Mucosa of stomach (tissue), 1 donor: ENCODE measurements around the gene KMT5B.

Experiments
- H3K27me3 ChIP-seq: one replicate; pipeline ENCODE4 v1.7.0; 2013; ENCODE audit warnings: mild to moderate bottlenecking, low read length; ENCODE audit not compliant: control insufficient read depth, insufficient read depth
- H3K36me3 ChIP-seq: one replicate; pipeline ENCODE4 v1.7.0; 2013; ENCODE audit warnings: low read length; ENCODE audit not compliant: control insufficient read depth, insufficient read depth
- H3K4me1 ChIP-seq: one replicate; pipeline ENCODE4 v1.7.0; 2013; ENCODE audit warnings: mild to moderate bottlenecking, low read length; ENCODE audit not compliant: control insufficient read depth, insufficient read depth
- H3K4me3 ChIP-seq: one replicate; pipeline ENCODE4 v1.7.0; 2013; ENCODE audit warnings: low read length
- H3K9ac ChIP-seq: one replicate; pipeline ENCODE4 v1.7.0; 2013; ENCODE audit warnings: mild to moderate bottlenecking, low read length, moderate library complexity
- H3K9me3 ChIP-seq: one replicate; pipeline ENCODE4 v1.7.0; 2013; ENCODE audit warnings: mild to moderate bottlenecking, low read length, moderate library complexity; ENCODE audit not compliant: control insufficient read depth
- donor health status: Pancreatic carcinoma.

Gene KMT5B

GRCh38 chr11:68168694-68169093, 44.4 kb downstream of the KMT5B start:
- H3K4me3 ChIP-seq: no peak overlapping the region
- peaks cover 13% of the 10 kb centered on the region for H3K36me3 ChIP-seq
- peaks cover 4% of the 10 kb centered on the region for H3K4me1 ChIP-seq
- no peaks in the 10 kb centered on the region for H3K27me3 ChIP-seq
- no peak overlapping the region for H3K9ac ChIP-seq
- H3K9me3 ChIP-seq: no peaks in the 10 kb centered on the region

- no peak overlapping the region for H3K4me3 ChIP-seq
- no peak overlapping the region for H3K9ac ChIP-seq
- no peaks in the 10 kb centered on the region for H3K27me3 ChIP-seq
- no peaks in the 10 kb centered on the region for H3K9me3 ChIP-seq
- peaks cover 13% of the 10 kb centered on the region for H3K36me3 ChIP-seq
- H3K4me1 ChIP-seq: peaks cover 4% of the 10 kb centered on the region
These were observed 45.6 kb downstream of the KMT5B start for GRCh38 chr11:68167474-68167873.

- Histone ChIP-seq H3K4me3 (no peak overlapping the region), H3K4me1 (peaks cover 4% of the 10 kb centered on the region), H3K9ac (no peak overlapping the region), H3K9me3 (no peaks in the 10 kb centered on the region), H3K27me3 (no peaks in the 10 kb centered on the region), H3K36me3 (peaks cover 13% of the 10 kb centered on the region)
These were observed 46.1 kb downstream of the KMT5B start for GRCh38 chr11:68166969-68167368.

- Histone ChIP-seq H3K36me3 (peaks cover 13% of the 10 kb centered on the region), H3K4me1 (peaks cover 4% of the 10 kb centered on the region), H3K27me3 (no peaks in the 10 kb centered on the region), H3K9me3 (no peaks in the 10 kb centered on the region), H3K9ac (no peak overlapping the region), H3K4me3 (no peak overlapping the region)
These were observed 47.5 kb downstream of the KMT5B start for GRCh38 chr11:68165601-68166000.

DNA sequence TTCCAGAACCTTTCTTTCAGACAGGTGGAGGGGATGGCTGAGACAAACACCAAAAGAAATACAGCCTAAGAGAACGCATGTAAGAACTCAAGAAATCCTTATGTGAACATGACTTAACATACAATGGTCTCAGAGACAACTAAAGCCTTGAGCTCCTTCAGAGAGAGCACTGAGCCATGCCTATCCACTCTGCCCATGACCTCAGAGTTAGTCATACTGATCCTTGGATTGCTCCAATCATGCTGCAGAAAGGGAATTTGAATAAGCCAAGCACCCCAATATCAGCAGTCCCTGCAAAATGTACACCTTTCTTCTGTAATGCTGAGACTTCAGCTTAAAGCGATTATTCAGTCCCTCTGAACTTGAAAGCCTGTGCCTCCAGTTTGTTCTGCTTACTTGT, 48.7 kb downstream of the KMT5B start:
- Histone ChIP-seq H3K4me3 (no peak overlapping the region), H3K9me3 (no peaks in the 10 kb centered on the region), H3K9ac (no peak overlapping the region), H3K36me3 (peaks cover 4% of the 10 kb centered on the region), H3K27me3 (no peaks in the 10 kb centered on the region), H3K4me1 (peaks cover 4% of the 10 kb centered on the region)

DNA sequence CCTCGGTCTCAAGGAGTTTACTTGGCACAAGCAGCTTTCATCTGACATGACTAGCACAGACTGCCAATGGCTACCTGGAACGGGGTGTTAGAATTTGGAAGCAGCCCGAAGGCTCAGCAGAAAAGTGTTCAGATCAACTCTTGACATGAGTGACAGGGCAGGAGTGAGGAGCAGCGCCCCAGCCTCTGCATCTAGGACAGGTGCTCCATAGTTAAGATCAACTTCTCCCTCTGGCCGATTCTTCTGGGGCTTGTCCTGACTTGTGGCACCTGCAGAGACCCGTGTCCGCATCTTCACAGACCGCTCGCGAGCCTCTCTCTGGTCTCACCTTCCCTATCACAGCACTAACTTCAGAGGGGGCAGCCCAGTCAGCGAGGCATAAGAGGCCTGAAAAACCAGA, 49.4 kb downstream of the KMT5B start:
- Histone ChIP-seq H3K27me3 (no peaks in the 10 kb centered on the region), H3K4me1 (peaks cover 4% of the 10 kb centered on the region), H3K9ac (no peak overlapping the region), H3K9me3 (no peaks in the 10 kb centered on the region), H3K4me3 (no peak overlapping the region), H3K36me3 (no peaks in the 10 kb centered on the region)

GRCh38 chr11:68160100-68160695, 52.9 kb downstream of the KMT5B start:
- no peak overlapping the region for H3K4me3 ChIP-seq
- no peaks in the 10 kb centered on the region for H3K36me3 ChIP-seq
- H3K27me3 ChIP-seq: no peaks in the 10 kb centered on the region
- no peak overlapping the region for H3K9ac ChIP-seq
- no peaks in the 10 kb centered on the region for H3K9me3 ChIP-seq
- no peaks in the 10 kb centered on the region for H3K4me1 ChIP-seq

DNA sequence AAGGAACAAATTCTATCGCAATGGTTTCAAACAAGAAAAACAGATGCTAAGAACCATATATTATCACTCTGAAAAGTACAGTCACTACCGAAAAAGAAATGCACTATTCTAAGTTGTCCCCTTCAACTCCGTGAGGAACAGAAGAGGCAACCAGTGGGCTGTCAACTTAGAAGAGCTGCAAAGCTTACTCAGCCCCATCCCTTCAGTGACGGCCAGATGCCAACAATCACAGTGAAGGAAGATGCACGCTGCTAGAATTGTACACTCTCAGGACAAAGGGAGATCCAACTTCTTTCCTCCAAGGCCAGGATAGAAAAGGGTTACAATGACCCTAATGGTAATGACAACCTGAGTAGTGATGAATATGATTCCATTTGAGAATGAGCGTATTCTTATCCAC, 53.4 kb downstream of the KMT5B start:
- Histone ChIP-seq H3K4me1 (no peaks in the 10 kb centered on the region), H3K9ac (no peak overlapping the region), H3K36me3 (no peaks in the 10 kb centered on the region), H3K4me3 (no peak overlapping the region), H3K9me3 (no peaks in the 10 kb centered on the region), H3K27me3 (no peaks in the 10 kb centered on the region)

DNA sequence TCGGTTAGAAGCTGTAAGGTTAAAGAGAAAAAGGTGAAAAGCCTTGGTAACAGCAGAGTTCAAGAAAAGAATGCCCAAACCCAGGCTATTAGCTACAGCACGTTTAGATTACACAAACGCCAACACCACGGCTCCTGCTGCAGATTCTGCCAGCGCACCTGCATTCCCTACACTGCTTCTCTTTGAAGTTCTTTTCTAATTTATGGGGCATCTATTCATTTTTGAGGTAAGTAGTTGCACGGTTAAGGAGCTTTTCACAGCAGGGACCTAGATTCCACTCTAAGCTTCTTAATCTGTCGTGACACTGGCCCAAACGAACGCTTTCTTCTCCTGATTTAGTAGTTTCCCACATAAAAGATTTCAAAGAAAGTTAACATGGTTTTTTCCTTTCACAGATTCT, 53.9 kb downstream of the KMT5B start:
- Histone ChIP-seq H3K9me3 (no peaks in the 10 kb centered on the region), H3K36me3 (no peaks in the 10 kb centered on the region), H3K27me3 (no peaks in the 10 kb centered on the region), H3K4me3 (no peak overlapping the region), H3K4me1 (no peaks in the 10 kb centered on the region), H3K9ac (no peak overlapping the region)

- no peaks in the 10 kb centered on the region for H3K36me3 ChIP-seq
- no peaks in the 10 kb centered on the region for H3K9me3 ChIP-seq
- no peak overlapping the region for H3K4me3 ChIP-seq
These were observed 54.5 kb downstream of the KMT5B start for GRCh38 chr11:68158580-68158979.

GRCh38 chr11:68153742-68154141, 59.4 kb downstream of the KMT5B start:
- H3K9me3 ChIP-seq: no peaks in the 10 kb centered on the region
- no peak overlapping the region for H3K9ac ChIP-seq
- H3K4me1 ChIP-seq: peaks cover 42% of the 10 kb centered on the region
- H3K36me3 ChIP-seq: no peaks in the 10 kb centered on the region
- H3K27me3 ChIP-seq: no peaks in the 10 kb centered on the region
- H3K4me3 ChIP-seq: no peak overlapping the region

More at GRCh38 chr11:68158580-68158979, 54.5 kb downstream of the KMT5B start:
- no peaks in the 10 kb centered on the region for H3K4me1 ChIP-seq
- H3K27me3 ChIP-seq: no peaks in the 10 kb centered on the region
- no peak overlapping the region for H3K9ac ChIP-seq

DNA sequence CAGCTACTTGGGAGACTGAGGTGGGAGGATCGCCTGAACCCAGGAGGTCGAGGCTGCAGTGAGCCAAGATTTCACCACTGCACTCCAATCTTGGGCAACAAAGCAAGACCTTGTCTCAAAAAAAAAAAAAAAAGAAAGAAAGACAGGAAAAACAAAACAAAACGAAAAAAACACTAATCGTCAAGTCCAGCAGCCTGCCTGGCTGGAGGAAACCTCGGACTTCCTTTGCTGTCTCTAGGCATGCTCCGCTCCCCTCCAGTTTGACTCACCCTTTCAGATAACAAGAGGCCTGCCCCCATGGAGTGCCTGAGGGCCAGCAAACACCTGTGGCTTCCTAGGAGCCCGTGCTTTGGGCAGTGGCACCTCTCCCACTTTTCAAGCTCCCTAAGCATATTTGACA, 63.1 kb downstream of the KMT5B start:
- Histone ChIP-seq H3K9me3 (no peaks in the 10 kb centered on the region), H3K36me3 (no peaks in the 10 kb centered on the region), H3K9ac (peak overlapping the region; percentile 55), H3K27me3 (no peaks in the 10 kb centered on the region), H3K4me1 (peaks cover 78% of the 10 kb centered on the region), H3K4me3 (no peak overlapping the region)

GRCh38 chr11:68149417-68149816, 63.7 kb downstream of the KMT5B start:
- H3K4me1 ChIP-seq: peaks cover 83% of the 10 kb centered on the region
- no peaks in the 10 kb centered on the region for H3K9me3 ChIP-seq
- peak overlapping the region; percentile 55 for H3K9ac ChIP-seq

More at GRCh38 chr11:68149417-68149816, 63.7 kb downstream of the KMT5B start:
- no peaks in the 10 kb centered on the region for H3K36me3 ChIP-seq
- H3K4me3 ChIP-seq: no peak overlapping the region
- H3K27me3 ChIP-seq: no peaks in the 10 kb centered on the region
